WTC11 (cell line): ENCODE measurements around the gene KHSRP. TPM values are rescaled to one million over a fixed set of nuclear protein-coding genes. Genes with fewer than 3 reads are reported as not detected.

Source experiments
- ATAC-seq: fragments of 200-7000 bp; cut with Tn5 transposase; 2 replicates; pipeline ENCODE4 v1.10.0; 2021; ENCODE audit warnings: mild to moderate bottlenecking, moderate library complexity
- CTCF ChIA-PET: fragments of 300-600 bp; sonication (Branson Sonifier 250); formaldehyde crosslinking; loops from one replicate; lab custom pipeline; 2021; ENCODE audit warnings: antibody characterized with exemption; lab: Charles Lee
- POLR2A ChIA-PET: fragments of 350-600 bp; sonication (Branson Sonifier 250); formaldehyde crosslinking; loops from one replicate; lab custom pipeline; 2021; ENCODE audit warnings: antibody characterized with exemption; lab: Charles Lee
- DNase-seq: peaks from one replicate; pipeline ENCODE4 v3.0.0; 2021; ENCODE audit warnings: low spot score
- H3K27ac Mint-ChIP-seq: 2 replicates; pipeline ENCODE4 v1.8.0; 2021; ENCODE audit warnings: mixed read lengths
- H3K27me3 Mint-ChIP-seq: 2 replicates; pipeline ENCODE4 v1.8.0; 2021; ENCODE audit warnings: low read depth, mild to moderate bottlenecking, moderate library complexity, mixed read lengths
- H3K36me3 Mint-ChIP-seq: 2 replicates; pipeline ENCODE4 v1.8.0; 2021; ENCODE audit warnings: mixed read lengths
- H3K4me1 Mint-ChIP-seq: 2 replicates; pipeline ENCODE4 v1.8.0; 2022; ENCODE audit warnings: mixed read lengths
- H3K4me3 Mint-ChIP-seq: 2 replicates; pipeline ENCODE4 v1.8.0; 2021; ENCODE audit warnings: mild to moderate bottlenecking, moderate library complexity, mixed read lengths
- H3K9me3 Mint-ChIP-seq: 2 replicates; pipeline ENCODE4 v1.8.0; 2021; ENCODE audit warnings: mixed read lengths
- ARID4B ChIP-seq: sonication (generic); formaldehyde crosslinking; IDR thresholded peaks from 2 replicates; pipeline ENCODE4 v1.8.0; 2023; ENCODE audit warnings: missing genetic modification reagents, mild to moderate bottlenecking, borderline replicate concordance
- ATF1 ChIP-seq: sonication (generic); formaldehyde crosslinking; IDR thresholded peaks from 2 replicates; pipeline ENCODE4 v1.8.1; 2023; ENCODE audit warnings: mild to moderate bottlenecking, moderate library complexity, missing genetic modification reagents
- CREB1 ChIP-seq: sonication (generic); formaldehyde crosslinking; IDR thresholded peaks from 2 replicates; pipeline ENCODE4 v1.8.0; 2023; ENCODE audit warnings: mild to moderate bottlenecking, missing genetic modification reagents
- GRHL2 ChIP-seq: fragments of 250-450 bp; sonication (Bioruptor Pico); IDR thresholded peaks from 2 replicates; pipeline ENCODE4 v1.8.0; 2022; ENCODE audit warnings: mild to moderate bottlenecking, moderate library complexity; ENCODE audit not compliant: insufficient replicate concordance, severe bottlenecking
- GTF2I ChIP-seq: fragments of 250-450 bp; sonication (Bioruptor Pico); conservative IDR thresholded peaks from 2 replicates; pipeline ENCODE4 v1.4.0; 2021; ENCODE audit warnings: mild to moderate bottlenecking
- IRF1 ChIP-seq: sonication (generic); formaldehyde crosslinking; IDR thresholded peaks from 2 replicates; pipeline ENCODE4 v1.8.0; 2023; ENCODE audit warnings: missing genetic modification reagents
- JAZF1 ChIP-seq: fragments of 250-450 bp; sonication (Bioruptor Pico); IDR thresholded peaks from 2 replicates; pipeline ENCODE4 v1.9.0; 2021; ENCODE audit warnings: moderate library complexity, mild to moderate bottlenecking, inconsistent platforms
- JUN ChIP-seq: sonication (generic); formaldehyde crosslinking; IDR thresholded peaks from 2 replicates; pipeline ENCODE4 v1.8.0; 2023; ENCODE audit warnings: mild to moderate bottlenecking, missing genetic modification reagents
- NFE2L1 ChIP-seq: sonication (generic); formaldehyde crosslinking; IDR thresholded peaks from 2 replicates; pipeline ENCODE4 v1.8.1; 2023; ENCODE audit warnings: missing genetic modification reagents
- RORB ChIP-seq: fragments of 250-450 bp; sonication (Bioruptor Pico); IDR thresholded peaks from 2 replicates; pipeline ENCODE4 v1.9.0; 2021; ENCODE audit warnings: mild to moderate bottlenecking
- SMAD3 ChIP-seq: sonication (generic); formaldehyde crosslinking; IDR thresholded peaks from 2 replicates; pipeline ENCODE4 v1.8.0; 2022; ENCODE audit warnings: missing genetic modification reagents, mild to moderate bottlenecking, borderline replicate concordance
- STAT6 ChIP-seq: sonication (generic); formaldehyde crosslinking; conservative IDR thresholded peaks from 2 replicates; pipeline ENCODE4 v1.8.1; 2023; ENCODE audit warnings: mild to moderate bottlenecking, low read depth, missing genetic modification reagents, moderate library complexity
- TCF7 ChIP-seq: sonication (generic); formaldehyde crosslinking; IDR thresholded peaks from 2 replicates; pipeline ENCODE4 v1.8.0; 2022; ENCODE audit warnings: mild to moderate bottlenecking, low read depth, missing genetic modification reagents, moderate library complexity
- TEAD1 ChIP-seq: sonication (generic); formaldehyde crosslinking; IDR thresholded peaks from 2 replicates; pipeline ENCODE4 v1.8.0; 2022; ENCODE audit warnings: mild to moderate bottlenecking, missing genetic modification reagents
- USF2 ChIP-seq: sonication (generic); formaldehyde crosslinking; IDR thresholded peaks from 2 replicates; pipeline ENCODE4 v1.8.1; 2023; ENCODE audit warnings: mild to moderate bottlenecking, missing genetic modification reagents, moderate library complexity
- ZNF138 ChIP-seq: sonication (generic); formaldehyde crosslinking; conservative IDR thresholded peaks from 2 replicates; pipeline ENCODE4 v1.8.1; 2022; ENCODE audit warnings: mild to moderate bottlenecking, moderate library complexity, missing genetic modification reagents
- ZNF317 ChIP-seq: sonication (generic); formaldehyde crosslinking; IDR thresholded peaks from 2 replicates; pipeline ENCODE4 v1.8.1; 2023; ENCODE audit warnings: low read depth, mild to moderate bottlenecking, moderate library complexity, missing genetic modification reagents, borderline replicate concordance
- total RNA-seq: library from RNA; stranded (reverse); gene quantifications from 3 replicates; pipeline ENCODE4 v1.2.3, GENCODE V29; 2021
- TF ChIP-seq, protein P1 (sequence below): sonication (generic); formaldehyde crosslinking; IDR thresholded peaks from 2 replicates; pipeline ENCODE4 v1.8.0; 2022; ENCODE audit warnings: mild to moderate bottlenecking, missing genetic modification reagents
- TF ChIP-seq, protein P2 (sequence below): fragments of 250-450 bp; sonication (Bioruptor Pico); IDR thresholded peaks from 2 replicates; pipeline ENCODE4 v2.1.2; 2022; ENCODE audit warnings: mild to moderate bottlenecking, moderate library complexity

Gene KHSRP
- total RNA-seq, 1 experiment from 2014 or later = 572 TPM

GRCh38 chr19:6453951-6454565, 29.4 kb upstream of the KHSRP start:
- H3K36me3 Mint-ChIP-seq = peaks cover 44% of the 10 kb centered on the region
- CTCF ChIA-PET = no interaction called here
- TF ChIP-seq IRF1 (CRISPR knock-in tag) (no peak), GTF2I (CRISPR knock-in tag) (no peak), ZNF317 (CRISPR knock-in tag) (no peak), ATF1 (CRISPR knock-in tag) (no peak), RORB (no peak), JAZF1 (no peak), TEAD1 (CRISPR knock-in tag) (no peak), ZNF138 (CRISPR knock-in tag) (no peak), JUN (no peak), TCF7 (CRISPR knock-in tag) (no peak), ARID4B (CRISPR knock-in tag) (no peak), USF2 (CRISPR knock-in tag) (no peak), NFE2L1 (no peak), SMAD3 (no peak), CREB1 (no peak), STAT6 (CRISPR knock-in tag) (no peak), GRHL2 (no peak)
- TF ChIP-seq, protein P1, sequence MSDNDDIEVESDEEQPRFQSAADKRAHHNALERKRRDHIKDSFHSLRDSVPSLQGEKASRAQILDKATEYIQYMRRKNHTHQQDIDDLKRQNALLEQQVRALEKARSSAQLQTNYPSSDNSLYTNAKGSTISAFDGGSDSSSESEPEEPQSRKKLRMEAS = no peak
- TF ChIP-seq, protein P2, sequence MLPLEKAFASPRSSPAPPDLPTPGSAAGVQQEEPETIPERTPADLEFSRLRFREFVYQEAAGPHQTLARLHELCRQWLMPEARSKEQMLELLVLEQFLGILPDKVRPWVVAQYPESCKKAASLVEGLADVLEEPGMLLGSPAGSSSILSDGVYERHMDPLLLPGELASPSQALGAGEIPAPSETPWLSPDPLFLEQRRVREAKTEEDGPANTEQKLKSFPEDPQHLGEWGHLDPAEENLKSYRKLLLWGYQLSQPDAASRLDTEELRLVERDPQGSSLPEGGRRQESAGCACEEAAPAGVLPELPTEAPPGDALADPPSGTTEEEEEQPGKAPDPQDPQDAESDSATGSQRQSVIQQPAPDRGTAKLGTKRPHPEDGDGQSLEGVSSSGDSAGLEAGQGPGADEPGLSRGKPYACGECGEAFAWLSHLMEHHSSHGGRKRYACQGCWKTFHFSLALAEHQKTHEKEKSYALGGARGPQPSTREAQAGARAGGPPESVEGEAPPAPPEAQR (CRISPR knock-in tag) = no peak
- TF ChIP-seq, all 79 proteins: peak for 0
- peaks cover 9% of the 10 kb centered on the region for H3K4me1 Mint-ChIP-seq
- DNase-seq = no peak
- no peak overlapping the region for H3K27ac Mint-ChIP-seq
- peaks cover 13% of the 10 kb centered on the region for H3K9me3 Mint-ChIP-seq
- no peaks in the 10 kb centered on the region for H3K27me3 Mint-ChIP-seq
- no peak for ATAC-seq
- POLR2A ChIA-PET = no interaction called here
- no peak overlapping the region for H3K4me3 Mint-ChIP-seq
